ENCODE measurements around the gene AGAP1.

DNA sequence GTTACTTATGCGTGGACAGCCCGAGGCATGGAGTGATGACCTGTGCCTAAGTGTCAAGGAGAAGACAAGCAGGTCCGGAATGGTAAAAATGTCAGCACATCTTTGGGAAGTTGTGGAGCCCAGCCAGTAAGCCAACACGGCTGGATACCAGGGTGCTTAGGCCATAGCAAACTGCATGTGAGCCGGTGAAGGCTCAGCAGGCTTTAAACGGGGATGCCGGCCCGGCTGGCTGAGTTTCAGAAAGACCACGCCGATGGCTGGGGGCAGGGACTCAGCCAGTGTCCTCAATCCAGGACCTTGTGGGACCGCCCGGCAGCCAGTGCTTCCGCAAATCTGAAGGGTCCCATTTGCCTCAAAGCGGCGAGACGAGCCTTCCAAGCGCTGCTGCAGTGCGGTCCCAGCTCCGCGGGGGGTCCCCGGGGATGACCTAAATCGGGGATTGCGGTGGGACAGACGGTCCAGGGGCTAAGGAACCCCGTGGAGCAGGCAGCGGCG, 946 bp upstream of the AGAP1 start:
- TF ChIP-seq POLR2A (IDR thresholded peaks at IDR 0.05) = no peak
- TF ChIP-seq, protein P1, sequence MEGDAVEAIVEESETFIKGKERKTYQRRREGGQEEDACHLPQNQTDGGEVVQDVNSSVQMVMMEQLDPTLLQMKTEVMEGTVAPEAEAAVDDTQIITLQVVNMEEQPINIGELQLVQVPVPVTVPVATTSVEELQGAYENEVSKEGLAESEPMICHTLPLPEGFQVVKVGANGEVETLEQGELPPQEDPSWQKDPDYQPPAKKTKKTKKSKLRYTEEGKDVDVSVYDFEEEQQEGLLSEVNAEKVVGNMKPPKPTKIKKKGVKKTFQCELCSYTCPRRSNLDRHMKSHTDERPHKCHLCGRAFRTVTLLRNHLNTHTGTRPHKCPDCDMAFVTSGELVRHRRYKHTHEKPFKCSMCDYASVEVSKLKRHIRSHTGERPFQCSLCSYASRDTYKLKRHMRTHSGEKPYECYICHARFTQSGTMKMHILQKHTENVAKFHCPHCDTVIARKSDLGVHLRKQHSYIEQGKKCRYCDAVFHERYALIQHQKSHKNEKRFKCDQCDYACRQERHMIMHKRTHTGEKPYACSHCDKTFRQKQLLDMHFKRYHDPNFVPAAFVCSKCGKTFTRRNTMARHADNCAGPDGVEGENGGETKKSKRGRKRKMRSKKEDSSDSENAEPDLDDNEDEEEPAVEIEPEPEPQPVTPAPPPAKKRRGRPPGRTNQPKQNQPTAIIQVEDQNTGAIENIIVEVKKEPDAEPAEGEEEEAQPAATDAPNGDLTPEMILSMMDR (IDR thresholded peaks at IDR 0.05) = no peak

Data from heart left ventricle (tissue), 13 donors.